NOMO-1 (cell line): ENCODE data around the gene OR6C75.
"Not testable (repeated sequence)": the region's sequence is repeated elsewhere in the genome, so short reads cannot be mapped to it uniquely, and the experiment has no call there.

ENCODE experiments used
- DNase-seq, 2 experiments: peaks; one replicate each; lab custom pipeline; 2025; ENCODE audit not compliant: unreplicated experiment in 2 of 2; lab: John Stamatoyannopoulos, UW

The OR6C75 gene

DNA sequence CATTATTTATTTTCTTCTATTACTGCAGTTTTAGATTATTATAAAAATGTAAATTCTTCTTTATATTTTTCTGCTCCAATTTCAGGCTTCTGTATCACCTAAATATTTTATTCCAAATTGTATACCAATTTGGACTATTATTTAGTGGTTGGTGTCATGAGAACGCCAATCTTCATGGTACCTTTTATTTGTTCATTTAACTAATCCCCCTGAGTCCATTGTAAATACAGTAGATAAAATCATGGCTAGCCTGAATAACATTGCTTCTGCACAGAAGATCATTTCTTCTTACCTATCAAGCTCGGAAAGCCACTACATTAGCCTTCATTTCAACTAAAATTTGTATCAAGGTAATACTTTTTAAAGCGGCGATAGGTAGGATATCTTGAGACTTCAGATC is at the start of gene OR6C75:
Gene OR6C75 (plus strand): TSS at position 301 of the 400 bp plus-strand sequence. CDS start 2,136 bp downstream, outside the sequence.
- DNase-seq = no peak

DNA sequence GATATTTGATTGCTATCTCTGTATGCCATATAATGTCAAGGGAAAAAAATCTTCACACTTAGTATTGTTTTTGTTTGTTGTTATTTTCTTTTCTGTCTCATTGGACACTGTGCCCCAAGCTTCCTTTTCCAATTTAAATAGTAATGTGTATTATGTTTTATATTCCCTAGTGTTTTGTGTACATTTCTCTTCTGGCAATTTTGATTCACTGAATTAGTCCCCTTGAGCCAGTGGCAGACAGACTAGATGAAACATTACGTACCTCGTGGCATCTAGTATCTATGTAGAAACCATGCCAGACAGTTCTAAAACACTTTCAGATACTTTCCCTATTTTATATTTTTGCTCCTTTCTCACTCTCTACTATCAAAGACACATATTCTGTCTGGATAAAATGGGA is 48.7 kb upstream of the OR6C75 start, which contains the start of gene OR6C1:
Gene OR6C1 (plus strand): TSS at position 301 of the 400 bp plus-strand sequence. CDS start 6,257 bp downstream, outside the sequence.
- no peak for DNase-seq

DNA sequence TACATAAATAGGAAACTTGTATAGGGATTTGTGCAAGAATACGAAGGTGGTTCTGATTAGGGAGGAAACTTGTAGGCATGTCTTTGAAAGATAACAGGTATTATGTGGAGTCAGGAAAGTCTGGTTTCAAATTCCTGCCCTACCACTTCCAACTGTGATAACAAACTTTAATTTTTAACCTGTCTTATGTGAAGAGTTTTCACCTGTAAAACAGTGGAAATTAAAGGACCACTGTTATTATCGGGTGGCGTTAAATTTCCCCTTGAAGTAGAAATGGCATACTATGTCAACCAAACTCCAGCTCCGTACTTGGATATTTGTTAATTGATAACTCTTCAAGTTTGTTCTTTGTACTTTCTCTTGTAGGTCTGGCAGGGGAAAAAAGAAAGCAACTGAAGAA is 42.6 kb upstream of the OR6C75 start:
- DNase-seq = no peak

DNA sequence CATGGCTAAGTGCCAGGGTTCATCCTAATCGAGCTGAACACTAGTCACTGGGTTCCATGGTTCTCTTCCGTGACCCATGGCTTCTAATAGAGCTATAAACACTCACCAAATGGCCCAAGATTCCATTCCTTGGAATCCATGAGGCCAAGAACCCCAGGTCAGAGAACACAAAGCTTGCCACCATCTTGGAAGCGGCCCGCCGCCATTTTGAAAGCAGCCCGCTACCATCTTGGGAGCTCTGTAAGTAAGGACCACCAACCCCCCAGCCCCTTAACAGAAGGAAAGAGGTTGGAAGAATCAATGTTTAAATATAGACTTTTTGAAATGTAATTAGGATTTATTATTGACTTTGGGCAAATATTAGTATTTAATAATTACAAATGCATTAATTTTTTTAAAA is 37.0 kb upstream of the OR6C75 start:
- DNase-seq = not testable (repeated sequence)

DNA sequence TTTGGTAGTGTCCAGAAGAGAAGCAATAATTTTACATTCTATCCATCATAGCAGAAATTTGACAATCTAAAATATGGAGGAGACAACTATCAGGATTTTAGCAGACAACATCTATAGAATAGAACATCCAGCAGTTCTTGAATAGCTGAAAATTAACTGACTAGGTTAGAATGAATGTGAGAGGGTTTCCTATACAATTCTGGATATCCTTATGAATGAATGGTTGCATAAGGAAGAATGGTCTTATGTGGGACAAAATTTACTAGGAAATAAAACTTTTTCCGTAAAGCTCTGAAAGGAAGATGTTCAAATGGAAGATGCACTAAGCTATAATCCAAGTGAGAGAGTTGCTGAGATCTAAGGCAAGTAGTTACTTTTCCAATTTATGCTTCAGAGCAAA is 32.3 kb upstream of the OR6C75 start, which contains the start of gene OR6C3:
Gene OR6C3 (plus strand): TSS at position 301 of the 400 bp plus-strand sequence. CDS start 955 bp downstream, outside the sequence.
- no peak for DNase-seq

DNA sequence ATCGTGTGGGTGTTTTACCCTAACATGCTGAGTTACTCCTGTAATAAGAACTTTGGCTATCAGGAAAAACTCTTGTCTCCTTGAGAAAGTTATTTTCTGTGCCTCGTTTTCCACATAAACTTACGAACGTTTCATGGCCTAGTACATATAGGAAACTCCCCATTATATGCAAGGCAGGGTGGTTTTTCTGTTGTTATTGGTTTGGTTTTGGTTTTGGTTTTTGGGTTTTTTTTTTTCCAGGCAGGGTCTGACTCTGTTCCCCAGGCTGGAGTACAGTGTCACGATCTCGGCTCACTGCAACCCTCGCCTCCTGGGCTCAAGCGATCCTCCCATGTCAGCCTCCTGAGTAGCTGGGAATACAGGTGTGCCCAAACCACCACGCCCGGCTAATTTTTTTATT is 26.8 kb upstream of the OR6C75 start:
- DNase-seq = no peak

DNA sequence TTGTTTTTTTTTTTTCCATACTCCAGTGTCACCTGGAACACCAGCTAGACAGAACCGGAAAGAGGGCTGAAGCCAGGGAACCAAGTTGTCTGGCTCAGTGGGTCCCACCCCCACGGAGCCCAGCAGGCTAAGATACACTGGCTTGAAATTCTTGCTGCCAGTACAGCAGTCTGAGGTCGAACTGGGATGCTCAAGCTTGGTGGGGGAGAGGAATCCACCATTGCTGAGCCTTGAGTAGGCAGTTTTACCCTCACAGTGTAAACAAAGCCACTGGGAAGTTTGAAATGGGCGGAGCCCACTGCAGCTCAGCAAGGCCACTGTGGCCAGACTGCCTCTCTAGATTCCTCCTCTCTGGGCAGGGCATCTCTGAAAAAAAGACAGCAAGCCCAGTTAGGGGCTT is 7.4 kb upstream of the OR6C75 start:
- DNase-seq = not testable (repeated sequence)

DNA sequence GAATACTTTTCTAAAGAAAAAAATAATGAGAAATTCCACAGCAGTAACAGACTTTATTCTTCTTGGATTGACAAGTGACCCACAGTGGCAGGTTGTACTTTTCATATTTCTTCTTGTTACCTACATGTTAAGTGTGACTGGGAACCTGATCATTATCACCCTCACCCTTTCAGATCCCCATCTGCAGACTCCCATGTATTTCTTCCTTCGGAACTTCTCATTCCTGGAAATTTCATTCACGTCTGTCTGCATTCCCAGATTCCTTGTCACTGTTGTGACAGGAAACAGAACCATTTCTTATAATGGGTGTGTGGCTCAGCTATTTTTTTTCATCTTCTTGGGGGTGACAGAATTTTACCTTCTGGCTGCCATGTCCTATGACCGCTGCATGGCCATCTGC is 2.3 kb downstream of the OR6C75 start:
- no peak for DNase-seq

DNA sequence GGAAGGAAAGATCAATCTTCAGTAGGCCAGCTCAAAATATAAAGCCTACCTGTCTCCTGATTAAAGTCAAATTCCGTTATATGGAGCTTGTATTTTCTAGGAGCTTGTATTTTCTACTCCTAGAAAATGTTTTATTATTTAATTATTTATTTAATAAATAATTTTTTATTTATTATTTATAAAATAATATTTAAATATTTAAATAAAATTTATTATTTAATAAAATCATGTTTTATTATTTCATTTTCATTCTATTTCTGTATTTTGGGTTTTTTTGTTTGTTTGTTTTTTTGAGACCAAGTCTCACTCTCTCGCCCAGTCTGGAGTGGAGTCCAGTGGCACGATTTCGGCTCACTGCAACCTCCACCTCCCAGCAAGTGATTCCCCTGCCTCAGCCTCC is 9.7 kb downstream of the OR6C75 start:
- no peak for DNase-seq

DNA sequence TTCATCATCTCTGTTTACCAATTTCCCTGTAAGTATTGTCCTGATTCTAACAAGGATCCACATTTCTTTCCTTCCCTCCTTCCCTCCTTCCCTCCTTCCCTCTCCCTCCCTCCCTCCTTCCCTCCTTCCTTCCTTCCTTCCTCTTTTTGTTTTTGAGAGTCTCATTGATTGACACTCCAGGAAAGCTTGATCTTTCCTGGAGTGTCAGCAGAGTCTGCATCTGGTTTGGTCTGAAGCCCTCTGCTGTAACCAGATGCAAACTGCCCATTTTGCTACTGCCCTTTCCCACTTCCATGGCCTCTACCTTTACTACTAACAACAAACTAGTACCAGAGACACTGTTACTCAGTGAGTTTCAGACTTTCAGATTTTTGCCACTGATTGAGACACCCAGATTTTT is 23.1 kb downstream of the OR6C75 start:
- DNase-seq = no peak

DNA sequence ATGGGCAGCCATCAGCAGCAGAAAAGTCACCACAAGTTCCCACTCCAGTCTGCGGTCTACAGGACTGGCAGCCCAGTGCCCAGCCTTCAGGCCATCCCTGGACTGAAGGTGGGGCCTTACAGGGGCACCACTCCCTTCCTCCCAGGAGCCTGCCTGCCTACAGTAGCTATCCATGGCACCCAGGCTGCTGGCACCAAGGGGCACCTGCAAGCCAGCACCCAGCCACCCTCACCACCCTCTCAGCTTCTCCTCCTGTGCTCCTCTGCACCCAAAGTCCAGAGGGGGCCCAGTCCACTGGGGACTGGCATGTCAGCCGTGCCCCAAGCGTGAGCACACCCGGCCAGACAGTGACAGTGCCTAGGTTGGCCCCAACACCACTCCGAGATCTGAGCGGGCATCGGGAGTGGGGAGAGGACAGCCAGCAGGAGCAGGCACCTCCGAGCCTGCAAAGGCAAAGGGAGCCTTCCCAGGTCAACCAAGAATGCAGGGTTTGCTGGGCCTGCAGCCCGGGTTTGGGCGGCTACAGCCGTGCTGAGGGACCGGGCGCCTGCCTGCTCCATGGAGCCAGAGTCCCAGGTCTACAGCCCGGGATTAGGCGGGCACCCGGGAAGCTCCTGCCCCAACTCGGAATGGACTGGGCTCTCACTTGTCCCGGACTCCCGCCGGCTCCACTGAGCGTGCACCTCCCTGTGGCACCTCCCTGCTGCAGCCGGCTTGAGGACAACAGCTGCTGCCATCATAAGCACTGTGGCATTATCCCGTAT is 29.4 kb downstream of the OR6C75 start:
- no peak for DNase-seq

DNA sequence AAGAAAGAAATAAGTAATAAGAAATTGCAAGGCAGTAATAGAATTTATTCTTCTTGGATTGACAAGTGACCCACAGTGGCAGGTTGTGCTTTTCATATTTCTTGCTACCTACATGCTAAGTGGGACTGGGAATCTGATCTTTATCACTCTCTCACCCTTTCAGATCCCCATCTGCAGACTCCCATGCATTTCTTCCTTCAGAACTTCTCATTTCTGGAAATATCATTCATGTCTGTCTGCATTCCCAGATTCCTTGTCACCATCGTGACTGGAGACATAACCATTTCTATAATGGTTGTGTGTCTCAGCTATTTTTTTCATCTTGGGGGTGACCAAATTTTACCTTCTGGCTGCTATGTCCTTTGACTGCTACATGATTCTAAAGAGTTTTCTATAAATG is 33.6 kb downstream of the OR6C75 start:
- DNase-seq = no peak

DNA sequence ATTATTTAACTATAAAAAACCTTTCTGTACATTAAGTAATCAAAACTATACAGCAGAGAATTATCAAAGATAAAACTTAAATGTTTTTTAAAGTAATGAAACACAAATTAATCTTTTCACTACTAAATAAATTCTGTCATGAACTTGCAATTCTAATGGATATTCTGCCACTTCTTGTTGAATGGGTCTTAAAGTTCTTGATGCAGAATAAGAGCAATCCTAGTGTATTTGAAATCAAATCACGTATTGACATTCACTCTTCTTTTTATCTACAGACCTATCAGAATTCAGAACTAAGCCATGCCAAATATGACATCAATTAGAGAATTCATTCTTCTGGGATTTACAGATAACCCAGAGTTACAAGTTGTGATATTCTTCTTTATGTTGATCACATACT is 37.5 kb downstream of the OR6C75 start, which contains the start of gene OR6C65:
Gene OR6C65 (plus strand): TSS at position 301 of the 400 bp plus-strand sequence. CDS start 0 bp downstream, at position 301.
- no peak for DNase-seq

DNA sequence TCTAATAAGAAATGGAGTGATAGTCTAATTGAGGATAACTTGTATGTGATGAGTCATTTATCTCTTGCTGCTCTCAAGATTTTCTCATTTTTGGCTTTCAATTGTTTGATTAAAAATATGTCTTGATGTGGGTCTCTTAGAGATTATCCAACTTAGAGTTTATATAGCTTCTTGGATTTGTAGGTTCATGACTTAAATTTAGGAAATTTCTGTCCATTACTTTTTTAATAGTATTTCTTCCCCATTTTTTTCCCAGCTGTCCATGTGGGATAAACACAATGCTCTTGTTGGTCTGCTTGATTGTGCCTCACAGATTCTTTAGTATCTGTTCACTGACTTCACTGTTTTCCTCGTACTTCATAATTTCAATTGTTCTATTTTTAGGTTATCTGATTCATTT is 45.1 kb downstream of the OR6C75 start:
- no peak for DNase-seq

DNA sequence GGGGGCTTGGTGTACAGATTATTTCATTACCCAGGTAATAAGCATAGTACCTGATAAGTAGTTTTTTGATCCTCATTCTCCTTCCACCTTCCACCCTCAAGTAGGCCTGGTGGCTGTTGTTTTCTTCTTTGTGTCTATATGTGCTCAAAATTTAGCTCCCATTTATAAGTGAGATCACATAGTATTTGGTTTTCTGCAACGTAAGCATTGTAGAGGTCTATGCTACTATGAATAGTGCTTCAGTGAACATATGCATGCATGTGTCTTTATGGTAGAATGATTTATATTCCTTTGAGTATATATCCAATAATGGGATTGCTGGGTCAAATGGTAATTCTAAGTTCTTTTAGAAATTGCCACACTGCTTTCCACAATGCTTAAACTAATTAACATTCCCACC is 46.4 kb downstream of the OR6C75 start:
- DNase-seq = not testable (repeated sequence)

DNA sequence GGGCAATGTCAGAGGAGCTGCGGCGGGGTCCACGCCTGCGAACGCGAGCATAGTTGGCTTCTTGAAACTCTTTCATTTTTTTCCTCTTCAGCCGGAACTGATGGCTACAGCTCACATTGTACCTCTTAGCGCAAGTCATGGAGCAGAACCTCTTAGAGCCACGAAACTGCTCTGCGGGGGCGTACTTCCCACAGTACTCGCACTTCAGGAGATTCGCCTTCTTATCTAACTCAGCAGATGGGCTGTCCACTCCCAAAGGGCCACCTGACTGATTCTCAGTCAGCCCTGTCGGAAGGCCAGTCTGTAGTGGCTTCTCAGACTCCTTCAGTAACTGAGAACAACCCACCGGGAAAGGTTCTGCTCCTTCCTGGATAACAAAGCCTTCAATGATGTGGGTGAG is 49.4 kb downstream of the OR6C75 start:
- DNase-seq = not testable (repeated sequence)

DNA sequence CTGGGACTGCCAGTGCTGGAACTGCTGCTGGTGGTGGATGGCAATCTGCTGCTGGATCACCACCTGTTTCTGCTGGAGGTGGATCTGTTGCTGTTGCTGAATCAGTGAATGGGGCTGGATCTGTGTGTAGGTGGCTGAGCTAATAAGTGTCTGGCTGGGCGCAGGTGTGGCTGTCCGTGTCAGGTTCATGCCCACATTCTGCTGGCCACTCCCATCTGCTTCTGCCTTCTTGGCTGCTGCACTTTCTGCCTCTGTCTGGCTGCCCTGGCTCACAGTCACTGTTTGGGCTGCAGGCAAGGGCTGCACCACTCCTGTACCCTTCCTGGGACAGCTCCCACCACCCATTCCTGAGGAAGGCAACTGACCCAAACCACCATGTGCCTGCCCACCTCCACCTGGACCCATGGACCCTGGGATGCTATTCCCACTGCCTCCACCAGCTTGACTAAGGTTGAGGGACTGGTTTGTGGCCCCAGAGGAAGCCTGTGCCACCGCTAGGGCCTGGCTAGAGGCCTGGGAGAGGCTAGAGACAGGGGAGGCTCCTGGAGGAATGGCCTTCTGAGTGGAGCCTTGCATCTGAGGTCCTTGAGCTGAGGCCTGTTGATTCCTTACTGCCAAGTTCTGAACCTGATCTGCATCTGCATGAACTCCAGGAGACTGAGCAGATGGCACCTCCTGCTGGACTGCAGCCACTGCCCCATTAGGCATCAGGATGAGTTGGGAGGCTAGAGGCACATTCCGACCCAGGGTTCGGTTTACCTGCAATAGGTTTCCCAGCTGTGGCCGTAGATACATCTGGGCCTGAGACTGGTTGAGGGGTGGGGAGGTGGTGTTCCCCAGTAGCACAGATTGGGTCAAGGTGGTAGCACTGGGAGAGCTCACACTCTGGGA is 51.0 kb downstream of the OR6C75 start:
- DNase-seq = not testable (repeated sequence)

DNA sequence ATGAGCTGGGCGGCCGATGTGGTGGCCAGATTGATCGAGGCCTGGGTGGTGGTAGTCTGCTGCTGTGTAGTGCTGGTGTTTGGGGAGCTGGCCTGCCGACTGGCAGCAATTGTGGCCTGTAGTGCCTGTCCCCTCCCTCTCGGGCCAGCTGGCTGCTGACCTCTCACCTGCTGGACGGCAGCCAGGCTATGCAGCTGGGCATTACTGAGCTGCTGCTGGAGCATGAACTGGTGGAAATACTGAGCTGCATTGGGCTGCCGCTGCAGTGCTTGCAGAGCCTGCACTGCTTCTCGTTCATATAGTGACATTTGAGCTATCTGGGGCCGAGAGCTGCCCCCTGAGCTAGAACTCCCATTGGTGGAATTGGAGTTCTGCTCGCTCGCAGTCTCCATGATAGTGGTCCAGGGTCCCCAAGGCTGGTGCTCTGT is 51.6 kb downstream of the OR6C75 start:
- DNase-seq = not testable (repeated sequence)

DNA sequence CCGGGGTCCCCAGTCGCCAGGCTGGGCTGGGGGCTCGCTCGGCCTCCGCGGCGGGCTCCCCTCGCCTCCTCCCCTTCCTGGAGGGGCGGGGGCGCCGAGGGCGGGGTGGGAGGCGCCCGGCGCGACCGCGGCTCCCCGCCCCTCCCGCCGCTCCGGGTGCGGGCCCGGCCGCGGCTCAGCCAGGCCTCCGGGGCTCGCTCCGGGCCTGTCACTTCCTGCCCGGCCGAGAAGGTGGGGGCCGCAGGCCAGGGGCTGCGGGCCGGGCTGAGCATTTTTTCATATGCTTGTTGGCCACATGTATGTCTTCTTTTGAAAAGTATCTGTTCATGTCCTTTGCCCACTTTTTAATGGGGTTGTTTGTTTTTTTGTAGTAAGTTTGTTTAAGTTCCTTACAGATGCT is 52.1 kb downstream of the OR6C75 start:
- DNase-seq = not testable (repeated sequence)

DNA sequence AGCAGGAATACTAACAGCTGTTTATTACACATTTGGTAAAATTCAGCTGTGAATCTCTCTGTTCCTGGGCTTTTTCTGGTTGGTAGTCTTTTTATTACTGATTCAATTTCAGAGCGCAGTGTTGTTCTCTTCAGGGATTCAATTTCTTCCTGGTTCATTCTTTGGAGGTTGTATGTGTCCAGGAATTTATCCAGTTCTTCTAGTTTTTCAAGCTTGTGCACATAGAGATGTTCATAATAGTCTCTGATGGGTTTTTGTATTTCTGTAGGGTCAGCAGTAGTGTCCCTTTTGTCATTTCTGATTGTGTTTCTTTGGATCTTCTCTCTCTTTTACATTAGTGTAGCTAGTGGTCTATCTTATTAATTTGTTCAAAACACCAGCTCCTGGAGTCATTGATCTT is 54.2 kb downstream of the OR6C75 start:
- DNase-seq = no peak
